ENCODE data around the gene EZR. TPM values are rescaled to one million over a fixed set of nuclear protein-coding genes. Genes with fewer than 3 reads are reported as not detected.

EZR gene
- total and polyA plus RNA-seq, 2 of the 13 experiments (the other 11 are each of a cell fraction or from before 2014, with no cell fraction given) = 34.7 to 60.3 TPM

GRCh38 chr6:158853072-158853879, 34.1 kb upstream of the EZR start (continued):
- peak; percentile 49; the same call in 1 of the 2 replicates for TF ChIP-seq IRF2 (CRISPR knock-in tag; IDR thresholded peaks at IDR 0.05)
- TF ChIP-seq ATRX (CRISPR knock-in tag; IDR thresholded peaks at IDR 0.05; ENCODE audit: borderline replicate concordance) = no peak
- TF ChIP-seq SP140L (CRISPR knock-in tag; IDR thresholded peaks at IDR 0.05; ENCODE audit: borderline replicate concordance) = no peak
- TF ChIP-seq ZNF557 (CRISPR knock-in tag; IDR thresholded peaks at IDR 0.05) = no peak
- peak; percentile 70; the same call in 1 of the 2 replicates for TF ChIP-seq KLF6 (CRISPR knock-in tag; IDR thresholded peaks at IDR 0.05)
- 0 out of 2 replicates have a peak, but pooled peaks have one; percentile 58 for TF ChIP-seq FOXP1 (IDR thresholded peaks at IDR 0.05)
- TF ChIP-seq FOXP1 (CRISPR knock-in tag; IDR thresholded peaks at IDR 0.05) = peak; percentile 79
- TF ChIP-seq MTA3 (CRISPR knock-in tag; IDR thresholded peaks at IDR 0.05) = no peak
- 0 out of 2 replicates have a peak, but pooled peaks have one; percentile 58 for TF ChIP-seq KDM6A (CRISPR knock-in tag; IDR thresholded peaks at IDR 0.05; ENCODE audit: low read depth)
- TF ChIP-seq ZNF549 (CRISPR knock-in tag; IDR thresholded peaks at IDR 0.05) = no peak
- TF ChIP-seq ZNF530 (CRISPR knock-in tag; IDR thresholded peaks at IDR 0.05; ENCODE audit: low read depth) = no peak
- TF ChIP-seq ZNF775 (CRISPR knock-in tag; IDR thresholded peaks at IDR 0.05; ENCODE audit: borderline replicate concordance) = no peak
- no peak for TF ChIP-seq REST (IDR thresholded peaks at IDR 0.05; ENCODE audit: borderline replicate concordance in 1 of 2, low read depth in 1 of 2, low read length in 2 of 2)
- TF ChIP-seq ZNF878 (CRISPR knock-in tag; IDR thresholded peaks at IDR 0.05) = 0 out of 2 replicates have a peak, but pooled peaks have one; percentile 22
- TF ChIP-seq HBP1 (CRISPR knock-in tag; IDR thresholded peaks at IDR 0.05; ENCODE audit: low read depth) = no peak
- peak; percentile 93 for TF ChIP-seq IKZF1 (IDR thresholded peaks at IDR 0.05)
- no peak for TF ChIP-seq ZNF816 (CRISPR knock-in tag; IDR thresholded peaks at IDR 0.05; ENCODE audit: borderline replicate concordance)
- TF ChIP-seq PLRG1 (conservative IDR thresholded peaks at IDR 0.05) = peak; percentile 86; the same call in 1 of the 2 replicates
- TF ChIP-seq NFAT5 (CRISPR knock-in tag; IDR thresholded peaks at IDR 0.05) = no peak
- TF ChIP-seq SAP130 (CRISPR knock-in tag; IDR thresholded peaks at IDR 0.05; ENCODE audit: low read depth) = peak; percentile 92
